GF-D8 (cell line): ENCODE measurements around the gene EDN2.

Experiments used
- DNase-seq: peaks from one replicate; lab custom pipeline; 2025; lab: John Stamatoyannopoulos, UW

EDN2 gene

DNA sequence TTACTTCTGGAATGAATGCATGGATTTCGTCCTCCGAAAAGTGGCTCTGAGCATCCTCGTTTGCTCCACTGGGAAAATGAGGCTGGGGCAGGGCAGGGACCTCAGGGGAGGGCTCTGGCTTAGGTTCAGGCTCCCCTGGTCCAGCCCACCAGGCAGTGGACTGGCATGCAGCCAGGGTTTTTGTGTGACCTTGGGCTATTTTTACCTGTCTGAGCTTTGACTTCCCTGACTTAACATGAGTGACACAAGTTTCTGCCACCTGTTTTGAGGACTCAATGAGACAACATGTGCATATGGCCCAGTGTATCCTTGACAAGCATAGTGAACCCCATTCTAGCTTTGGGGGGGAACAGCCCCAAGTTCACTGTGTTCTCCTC is 32.6 kb upstream of the EDN2 start:
- DNase-seq: no peak

DNA sequence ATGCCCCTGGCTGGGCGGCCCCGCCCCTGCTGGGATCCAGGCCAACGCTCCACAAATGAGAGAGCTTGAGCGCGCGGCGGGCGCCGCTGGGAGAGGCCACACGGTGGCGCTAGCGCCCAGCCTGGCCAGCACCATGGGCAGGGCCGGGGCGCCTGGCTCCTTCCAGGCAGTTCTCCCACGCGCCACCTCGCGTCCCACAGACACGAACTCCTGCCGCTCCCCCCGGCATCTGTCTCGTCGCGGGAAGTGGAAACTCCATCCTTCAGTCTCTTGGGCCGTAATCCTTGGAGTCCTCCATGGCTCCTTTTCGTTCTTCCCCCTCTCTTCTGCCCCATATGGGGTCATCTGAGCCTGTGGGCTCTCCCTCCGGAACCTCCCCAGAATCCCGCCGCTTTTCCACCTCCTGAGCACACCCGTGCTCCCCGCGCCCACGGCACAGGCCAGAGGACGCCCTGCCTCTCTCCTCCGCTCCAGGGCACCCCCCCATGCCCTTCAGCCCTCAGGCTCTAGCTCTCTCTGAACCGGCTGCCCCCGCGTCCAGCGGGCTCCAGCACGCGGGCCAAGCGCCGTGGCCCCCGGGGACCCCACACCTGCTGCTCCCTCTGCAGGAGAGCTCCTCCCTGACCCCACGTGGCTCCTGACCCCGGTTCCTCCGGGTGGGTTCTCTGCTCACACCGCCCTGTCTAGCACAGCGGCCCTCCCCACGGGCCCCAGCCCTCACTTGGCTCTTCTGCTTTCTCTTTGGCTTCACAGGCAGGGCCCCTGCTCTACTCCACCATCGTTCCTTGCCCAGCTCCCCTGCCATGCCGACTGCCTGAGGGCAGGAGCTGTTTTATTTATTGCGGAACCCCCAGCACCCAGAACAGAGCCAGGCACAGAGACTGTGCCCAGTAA is 31.9 kb upstream of the EDN2 start:
- DNase-seq: no peak

DNA sequence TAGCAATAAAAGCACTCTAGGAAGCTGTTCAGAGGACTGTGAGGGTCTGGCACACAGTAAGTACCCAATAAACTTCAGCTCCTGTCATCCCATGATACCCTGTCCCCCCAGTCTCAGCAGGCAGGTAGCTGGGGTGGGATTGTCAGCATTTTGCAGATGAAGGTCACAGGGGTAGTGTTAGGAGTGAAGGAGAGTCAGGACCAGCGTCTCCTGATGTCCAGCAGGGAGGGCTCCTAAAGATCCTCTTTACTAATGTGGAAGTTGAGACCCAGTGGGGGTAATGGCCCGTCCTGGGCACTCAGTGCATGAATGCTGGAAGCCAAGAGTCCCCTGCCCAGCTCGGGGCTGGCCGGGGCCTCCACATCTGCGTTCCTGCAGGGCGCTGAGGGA is 31.3 kb upstream of the EDN2 start:
- DNase-seq: no peak

DNA sequence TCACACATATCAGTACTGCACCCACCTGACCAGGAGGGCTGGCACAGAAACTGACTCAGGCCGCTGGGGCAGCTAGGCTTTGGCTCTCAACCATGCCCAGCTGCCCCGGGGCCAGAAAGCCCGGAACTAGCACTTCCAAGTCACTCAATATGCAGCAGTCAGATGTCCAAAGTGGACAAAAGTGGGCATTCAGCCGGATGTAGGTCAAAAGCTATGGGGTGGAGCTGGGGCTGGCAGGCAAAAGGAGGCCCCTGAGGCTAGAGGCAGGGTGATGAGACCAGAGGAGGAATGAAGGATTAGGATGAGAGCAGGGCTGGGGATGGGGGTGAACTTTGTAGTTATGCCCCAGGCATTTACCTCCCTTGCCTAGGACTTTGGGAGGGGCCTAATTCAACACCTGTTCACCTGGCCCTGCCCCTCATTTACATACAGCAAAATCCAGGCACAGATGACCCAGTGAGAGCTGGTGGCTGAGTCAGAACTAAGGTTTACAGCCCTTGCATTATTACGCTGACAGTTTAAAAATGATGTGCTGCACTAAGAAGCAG is 30.7 kb upstream of the EDN2 start:
- no peak for DNase-seq

DNA sequence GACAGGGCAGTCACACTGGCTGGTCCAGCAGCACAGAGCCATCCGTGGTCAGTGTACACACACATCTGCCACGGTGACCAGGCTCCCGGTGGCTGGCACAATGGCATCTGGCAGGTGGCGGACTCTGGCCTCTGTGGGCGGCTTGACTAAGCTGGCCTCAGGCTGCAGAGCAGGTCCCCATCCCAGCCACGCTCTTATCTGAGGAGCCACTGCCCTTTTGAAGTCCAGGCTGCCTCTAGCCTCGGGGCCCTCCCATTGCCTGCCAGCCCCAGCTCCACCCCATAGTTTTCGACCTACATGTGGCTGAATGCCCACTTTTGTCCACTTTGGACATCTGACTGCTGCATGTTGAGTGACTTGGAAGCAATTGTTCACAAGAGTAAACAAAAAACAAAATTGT is 29.9 kb upstream of the EDN2 start:
- no peak for DNase-seq

DNA sequence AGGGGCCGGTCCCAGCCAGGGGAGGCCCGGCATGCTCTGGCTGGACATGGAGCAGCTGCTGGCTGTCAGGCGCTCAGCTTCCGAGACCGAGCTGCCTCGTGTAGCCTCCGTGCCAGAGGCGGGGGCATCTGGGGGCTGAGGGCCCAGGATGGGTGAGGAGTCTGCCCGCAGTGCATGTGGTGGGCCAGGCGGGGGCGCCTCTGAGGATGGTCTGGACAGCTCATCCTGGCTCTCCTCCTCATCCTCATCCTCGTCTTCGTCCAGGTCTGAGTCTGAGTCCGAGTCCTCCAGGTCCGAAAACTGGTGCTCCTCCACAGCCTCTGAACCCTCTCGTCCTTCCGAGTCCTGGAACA is 28.9 kb upstream of the EDN2 start:
- DNase-seq: no peak

DNA sequence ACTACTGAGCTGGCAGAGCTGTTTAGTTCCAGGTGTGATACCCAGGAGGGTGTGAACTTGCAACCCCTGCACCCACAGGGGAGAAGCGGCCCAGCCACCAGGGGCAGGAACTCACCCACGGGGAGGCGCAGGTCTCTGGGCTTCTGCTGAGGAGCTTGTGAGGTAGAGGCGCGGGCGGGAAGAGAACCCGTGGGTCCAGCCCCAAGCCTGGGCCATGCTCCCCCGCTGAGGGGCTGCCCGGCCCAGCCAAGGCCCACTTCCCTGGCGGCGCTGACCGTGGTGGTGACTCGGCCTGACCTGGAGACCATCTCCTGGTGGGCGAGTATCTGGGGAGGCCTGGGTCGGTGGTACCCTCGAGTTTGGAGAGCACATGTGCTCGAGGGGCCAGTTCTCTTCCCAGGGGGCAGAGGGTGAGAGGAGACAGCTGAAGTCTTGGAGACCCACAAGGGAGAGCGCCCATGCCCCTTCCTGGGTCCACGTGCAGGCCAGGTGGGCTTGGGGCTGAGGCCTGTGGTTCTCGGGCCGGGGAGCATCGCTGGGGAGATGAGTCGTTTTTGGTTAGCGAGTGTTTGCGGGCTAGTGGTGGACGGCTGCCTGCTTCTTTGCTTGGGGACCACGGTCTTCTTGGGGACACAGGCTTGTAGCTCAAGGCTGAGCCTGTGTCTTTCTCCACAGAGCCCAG is 28.4 kb upstream of the EDN2 start:
- no peak for DNase-seq

DNA sequence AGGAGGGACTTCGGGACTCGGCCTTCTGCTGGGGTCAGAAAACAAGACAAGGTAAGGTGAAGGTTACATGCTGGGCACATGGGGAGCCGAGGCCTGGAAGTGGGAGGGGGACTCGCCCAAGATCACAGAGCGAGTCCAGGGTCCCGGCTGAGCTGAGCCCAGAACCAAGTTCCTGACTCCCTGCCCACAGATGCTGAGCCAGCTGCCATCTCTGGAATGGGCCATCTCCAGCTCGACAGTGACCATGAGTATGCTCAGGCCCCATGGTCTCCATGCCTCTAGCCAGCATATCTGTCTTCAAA is 26.7 kb upstream of the EDN2 start:
- no peak for DNase-seq

DNA sequence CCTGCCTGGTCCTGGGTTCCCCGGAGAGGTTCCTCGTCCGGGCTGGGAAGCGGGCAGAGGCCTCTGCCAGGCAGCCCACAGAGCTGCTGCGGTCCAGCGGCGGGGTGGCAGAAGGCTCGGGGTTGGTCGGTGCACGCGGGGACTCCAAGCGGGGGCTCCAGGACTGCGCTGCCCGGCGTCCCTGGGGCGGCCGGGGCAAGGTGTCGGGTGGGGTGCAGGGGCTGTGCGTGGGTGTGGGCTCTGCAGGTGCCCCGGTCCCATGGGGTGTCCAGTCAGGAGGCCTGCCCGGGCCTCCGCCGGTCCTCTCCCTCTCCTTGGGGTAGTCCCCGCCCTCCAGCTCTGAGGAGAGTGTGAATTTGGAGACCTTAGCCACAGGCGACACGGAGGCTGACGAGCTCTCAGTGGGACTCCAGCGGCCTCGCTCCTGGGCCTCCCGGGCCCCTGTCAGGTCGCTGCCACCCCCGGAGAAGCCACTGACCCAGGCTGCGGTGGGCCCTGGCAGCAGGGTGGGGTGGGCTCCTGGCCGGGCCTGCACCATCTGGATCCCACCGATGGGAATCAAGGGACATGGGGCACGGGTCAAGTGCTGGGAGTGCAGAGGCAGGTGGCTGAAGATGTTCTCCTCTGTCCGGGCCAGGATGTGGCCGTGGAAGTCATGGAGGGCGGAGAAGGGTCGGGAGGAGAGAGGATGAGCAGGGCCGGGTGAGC is 26.2 kb upstream of the EDN2 start:
- DNase-seq: no peak

DNA sequence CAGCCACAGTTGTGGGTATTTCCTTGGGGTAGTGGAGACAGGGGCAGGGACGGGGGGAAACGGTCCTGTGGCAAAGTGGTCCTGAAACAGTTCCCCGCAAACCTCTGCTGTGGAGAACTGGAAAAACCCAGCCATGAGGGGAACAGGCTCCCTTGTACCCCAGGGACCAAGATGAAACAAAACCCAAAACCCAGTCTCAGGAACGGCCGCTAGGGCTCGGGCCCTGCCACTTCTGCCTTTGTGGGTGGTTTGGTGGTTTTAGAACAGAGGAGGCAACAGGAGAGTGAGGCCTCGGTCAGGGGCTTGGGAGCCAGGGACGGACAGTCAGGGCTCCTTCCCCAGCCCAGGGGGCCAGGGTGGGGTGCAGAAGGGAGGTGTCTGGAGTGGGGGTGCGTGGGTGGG is 24.8 kb upstream of the EDN2 start:
- no peak for DNase-seq

DNA sequence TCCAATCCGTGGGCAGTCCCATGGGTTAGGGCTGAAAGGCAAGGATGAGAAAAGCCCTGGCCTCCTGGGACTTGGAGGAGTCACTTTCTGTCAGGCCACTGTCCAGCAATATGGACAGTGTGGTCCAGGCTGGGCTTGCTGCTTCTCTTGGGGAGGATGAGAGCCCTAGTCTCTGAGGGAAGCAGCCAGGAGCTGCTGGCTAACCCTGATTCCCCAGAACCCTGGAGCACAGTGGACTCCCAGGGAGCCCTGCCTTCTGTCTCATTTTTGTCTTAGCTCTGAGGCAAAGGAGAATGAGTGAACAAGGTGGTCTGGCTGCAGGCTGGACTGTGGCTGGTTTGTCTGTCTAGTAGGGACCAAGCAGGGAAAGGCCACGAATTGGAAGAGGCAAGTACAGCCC is 23.8 kb upstream of the EDN2 start:
- no peak for DNase-seq

DNA sequence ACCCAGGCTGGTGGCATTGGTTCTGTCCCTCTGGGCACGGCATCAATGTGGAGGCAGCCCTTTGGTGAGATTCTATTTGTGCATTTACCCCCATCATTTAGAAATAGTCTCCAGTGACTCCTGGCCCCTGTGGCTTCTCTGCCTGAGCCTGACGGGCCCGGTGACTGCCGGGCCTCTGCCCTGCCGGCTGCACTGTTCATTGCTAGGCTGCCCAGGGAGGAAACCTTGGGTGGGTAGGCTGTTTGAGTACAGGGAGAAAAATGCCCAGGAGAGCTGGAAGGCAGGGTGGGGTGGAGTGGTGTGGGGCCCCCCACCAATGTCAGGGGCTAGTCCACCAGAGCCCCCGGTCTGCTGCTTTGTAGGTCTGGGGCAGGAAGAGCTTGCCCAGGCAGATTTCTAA is 23.4 kb upstream of the EDN2 start:
- DNase-seq: no peak

DNA sequence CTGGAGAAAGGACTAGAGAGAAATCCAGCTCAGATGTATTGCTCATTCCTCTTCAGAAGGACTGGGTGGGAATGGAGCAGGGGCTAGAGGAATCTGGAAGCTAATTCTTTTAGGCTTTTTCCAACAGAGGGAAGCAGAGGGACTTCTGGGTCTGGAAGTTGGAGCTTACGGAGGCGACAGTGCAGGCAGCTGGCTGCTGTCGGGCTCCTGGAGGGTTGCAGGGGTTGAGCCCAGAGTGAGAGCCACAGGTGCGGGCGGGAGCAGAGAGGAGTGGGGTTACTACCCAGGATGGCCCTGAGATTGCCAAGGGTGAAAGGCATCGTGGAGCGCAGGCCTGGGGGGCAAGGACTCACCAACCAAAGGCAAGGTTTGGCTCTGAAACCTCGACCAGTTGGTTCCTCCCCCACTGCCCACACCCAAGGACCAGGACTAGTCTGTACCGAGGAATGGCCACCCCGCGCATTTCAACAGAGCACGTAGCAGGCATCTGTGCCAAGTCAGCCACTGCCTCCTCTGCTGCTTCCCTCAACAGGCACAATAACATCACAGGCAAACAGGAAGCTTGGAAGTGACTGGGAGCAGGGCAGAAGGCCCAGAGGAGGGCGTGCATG is 22.7 kb upstream of the EDN2 start:
- DNase-seq: no peak

DNA sequence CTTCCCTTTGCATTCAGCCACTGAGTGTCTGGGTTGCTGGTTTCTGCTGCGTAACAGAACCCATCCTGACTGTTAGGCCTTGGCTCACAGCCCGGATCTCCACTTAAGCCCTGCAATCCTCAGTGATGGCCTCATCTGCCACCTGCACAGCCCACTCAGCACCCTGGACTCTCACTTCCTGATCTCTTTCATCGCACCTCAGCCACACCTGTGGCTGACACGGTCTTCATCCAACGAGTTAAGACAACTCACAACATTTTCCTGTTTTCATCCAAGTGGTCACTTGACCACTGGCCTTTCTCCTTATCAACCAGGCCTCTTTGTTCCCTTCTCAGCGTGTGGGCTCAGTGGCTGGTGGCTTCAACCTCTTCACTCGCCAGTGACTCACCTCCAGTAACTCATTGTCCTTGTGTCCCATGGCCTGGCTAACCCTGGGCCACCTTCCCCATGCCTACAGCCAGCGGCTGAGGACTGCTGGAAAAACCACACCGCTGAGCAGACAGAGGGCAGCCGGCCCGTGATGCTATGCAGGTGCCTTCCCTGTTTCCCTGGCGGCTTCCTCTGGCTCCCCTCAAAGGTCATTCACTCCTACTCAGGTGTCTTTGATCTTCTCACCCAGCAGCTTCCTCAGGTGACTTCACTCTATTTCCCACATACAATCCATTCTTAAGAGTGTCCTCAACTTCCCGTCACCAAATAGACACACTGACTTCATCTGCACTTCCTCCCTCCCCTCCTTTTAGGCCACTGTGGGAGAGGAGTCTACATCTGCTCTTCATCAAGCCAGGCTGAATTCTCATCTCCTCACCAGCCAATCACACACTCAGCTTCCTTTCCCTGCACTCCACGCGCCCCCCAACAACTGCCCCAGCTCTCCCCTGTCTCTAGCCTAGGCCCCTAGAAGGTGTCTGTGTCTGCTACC is 19.9 kb upstream of the EDN2 start:
- DNase-seq: no peak

DNA sequence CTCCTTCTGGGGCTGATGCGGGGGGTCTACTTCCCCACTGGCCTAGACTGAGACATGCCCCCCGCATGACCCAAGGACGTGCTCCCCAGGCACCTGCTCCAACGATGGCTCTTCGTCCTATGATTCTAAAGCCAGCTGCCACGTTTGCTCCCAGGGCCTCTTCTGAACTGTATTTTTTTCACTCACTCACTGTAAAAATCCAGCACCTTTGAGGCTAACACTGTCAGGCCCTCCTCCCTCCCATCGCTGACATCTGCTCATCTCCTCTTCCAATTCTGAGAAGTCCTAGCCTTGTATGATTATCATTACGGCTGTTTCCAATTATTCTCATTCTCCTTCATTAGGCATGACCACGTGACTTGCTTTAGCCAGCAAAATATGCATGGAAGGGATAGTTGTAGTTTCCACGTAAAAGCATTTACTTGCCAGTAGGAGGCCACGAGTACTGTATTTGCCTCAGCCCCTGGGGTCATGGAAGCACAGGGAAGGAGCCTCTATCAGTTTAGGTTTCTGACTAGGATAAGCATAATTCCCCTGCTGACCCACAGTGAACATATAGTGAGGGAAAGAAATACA is 19.1 kb upstream of the EDN2 start:
- DNase-seq: no peak

DNA sequence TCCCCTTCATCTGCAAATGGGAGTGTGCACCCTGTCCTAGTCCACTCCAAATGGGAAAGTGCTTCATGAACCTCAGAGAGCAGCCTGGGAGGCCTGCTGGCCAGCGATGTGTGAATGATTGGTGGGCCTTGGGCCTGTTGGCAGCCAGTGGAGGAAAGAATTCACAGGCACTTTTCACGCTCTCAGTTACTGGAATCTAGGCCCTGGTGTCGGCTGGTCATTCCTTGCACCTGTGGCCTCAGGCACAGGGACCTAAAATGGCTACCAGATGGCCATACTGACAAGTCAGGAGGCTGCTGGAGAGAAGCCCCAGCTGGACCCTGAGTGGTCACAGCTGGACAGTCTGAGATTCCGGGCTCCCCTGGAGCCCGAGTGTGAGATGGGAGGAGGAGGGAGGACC is 18.4 kb upstream of the EDN2 start:
- DNase-seq: no peak

DNA sequence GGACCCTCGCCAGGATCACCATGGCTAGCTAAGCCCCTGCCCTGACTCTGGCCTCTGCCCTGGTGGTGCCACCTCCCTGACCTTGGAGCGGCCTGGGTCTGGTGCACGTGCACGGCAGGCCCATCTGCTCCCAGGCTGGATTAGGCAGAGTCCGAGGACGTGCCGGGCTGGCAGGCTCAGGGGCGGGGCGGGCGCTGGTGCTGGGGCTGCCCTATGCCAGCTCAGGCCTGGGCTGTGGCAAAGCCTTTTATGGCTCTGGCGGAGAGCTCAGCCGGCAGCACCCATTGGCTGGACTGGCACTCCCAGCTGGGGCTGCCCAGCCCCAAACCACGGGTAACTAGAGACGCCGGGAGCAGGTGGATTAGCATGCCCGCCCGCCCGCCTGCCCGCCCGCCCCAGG is 17.1 kb upstream of the EDN2 start:
- DNase-seq: no peak

DNA sequence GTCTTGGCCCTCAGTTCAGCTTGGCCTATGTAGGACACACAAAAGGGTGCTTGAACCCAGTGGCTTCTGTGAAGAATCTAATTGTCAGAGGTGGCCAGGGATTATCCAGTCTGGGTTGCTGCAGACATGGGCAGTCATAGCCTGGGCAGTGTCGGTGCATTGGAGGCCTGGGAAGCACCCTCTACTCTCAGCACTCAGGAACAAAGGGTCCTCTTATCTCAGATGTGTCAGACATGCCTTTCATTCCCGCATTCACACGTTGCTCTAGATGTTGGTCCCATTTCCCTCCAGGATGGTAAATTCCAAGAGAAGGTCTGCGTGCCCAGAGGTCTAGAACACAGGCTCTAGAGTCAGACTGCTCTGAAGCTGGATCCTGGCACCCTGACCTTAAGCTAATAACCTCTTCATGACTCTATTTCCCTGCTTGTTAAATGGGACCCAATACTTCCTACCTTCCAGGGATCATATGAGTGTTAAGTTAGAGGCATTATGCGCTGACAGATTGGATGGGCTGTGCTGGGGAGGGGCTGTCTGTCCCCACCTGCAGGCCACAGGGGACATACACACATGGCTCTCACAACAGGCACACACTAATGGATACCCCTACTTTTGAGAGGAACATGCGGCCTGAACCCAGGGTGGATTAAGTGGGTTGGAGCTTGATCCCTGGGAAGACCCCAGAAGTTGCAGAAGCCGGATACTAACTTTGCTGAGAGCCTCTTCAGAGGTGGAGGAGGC is 16.5 kb upstream of the EDN2 start:
- no peak for DNase-seq

DNA sequence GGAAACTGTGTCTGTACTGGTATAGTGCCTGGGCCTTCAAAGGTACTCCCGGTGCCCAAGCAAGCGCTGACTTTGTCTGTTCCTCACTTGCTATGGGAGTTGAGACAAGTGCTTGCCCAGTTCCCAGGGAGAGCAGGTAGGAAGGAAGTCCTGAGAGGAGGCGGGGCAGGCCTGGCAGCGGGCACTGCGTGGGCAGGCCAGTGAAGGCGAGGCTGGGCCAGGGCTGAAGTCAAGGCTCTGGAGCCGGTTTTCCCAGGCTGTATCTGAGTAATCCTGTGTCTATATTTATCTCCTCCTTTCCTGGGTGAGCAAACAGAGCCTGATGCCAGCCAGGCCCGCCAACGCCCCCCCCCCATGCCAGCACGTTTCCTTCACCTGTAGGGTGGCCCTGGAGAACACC is 15.9 kb upstream of the EDN2 start:
- DNase-seq: no peak

DNA sequence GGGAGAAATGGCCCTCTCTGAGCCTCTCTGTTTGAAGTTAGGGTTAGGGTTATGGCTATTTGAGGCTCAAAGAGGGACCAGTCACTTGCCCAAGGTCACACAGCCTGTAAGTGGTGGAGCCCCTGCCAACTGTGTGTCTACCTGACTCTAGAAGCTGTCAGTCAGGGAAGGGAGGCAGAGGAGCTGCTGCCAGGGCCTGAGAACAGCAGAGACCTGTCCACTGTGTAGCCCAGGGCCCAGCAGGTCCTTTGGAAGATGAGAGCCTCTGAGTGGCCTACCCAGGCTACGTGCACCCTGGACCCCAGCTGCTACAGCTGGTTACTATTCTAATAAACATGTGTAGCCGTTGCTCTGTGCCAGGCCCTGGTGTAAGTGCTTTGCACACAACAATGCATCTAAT is 15.1 kb upstream of the EDN2 start:
- no peak for DNase-seq

DNA sequence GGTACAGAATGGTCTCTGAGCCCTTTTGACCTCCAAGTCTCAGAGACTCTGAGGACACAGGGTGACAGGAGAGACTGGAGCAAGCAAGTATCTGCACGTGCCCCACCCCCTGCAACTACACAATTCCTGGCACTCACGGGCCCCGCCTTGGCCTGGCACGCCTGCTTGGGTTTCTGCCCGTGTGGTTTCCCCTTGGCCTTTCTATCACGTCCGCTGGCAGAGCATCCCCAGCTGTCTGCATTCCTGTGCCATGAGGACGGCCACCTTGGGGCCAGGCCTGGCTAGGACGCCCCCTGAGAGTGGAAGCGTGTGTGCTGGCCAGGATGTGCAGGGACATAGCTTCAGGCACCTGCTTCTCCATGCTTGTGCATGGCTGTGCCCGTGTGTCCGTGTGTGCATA is 14.3 kb upstream of the EDN2 start:
- DNase-seq: no peak
